Upper lobe of right lung (tissue), 1 donor: Measurements from ENCODE around the gene CLCNKB. TPM values are rescaled to one million over a fixed set of nuclear protein-coding genes. Genes with fewer than 3 reads are reported as not detected.

ENCODE experiments used
- ATAC-seq: fragments of 200-7000 bp; cut with Tn5 transposase; one replicate; pipeline ENCODE4 v1.9.1; 2020; ENCODE audit warnings: mild to moderate bottlenecking, moderate library complexity
- DNase-seq: peaks from one replicate; pipeline ENCODE4 v3.0.0-alpha.2; 2020
- H3K27ac ChIP-seq: fragments of 200-600 bp; one replicate; pipeline ENCODE4 v1.8.0; 2022
- H3K27me3 ChIP-seq: fragments of 200-600 bp; one replicate; pipeline ENCODE4 v1.8.0; 2022; ENCODE audit warnings: mild to moderate bottlenecking
- H3K36me3 ChIP-seq: fragments of 200-600 bp; one replicate; pipeline ENCODE4 v1.8.0; 2022
- H3K4me1 ChIP-seq: fragments of 200-600 bp; one replicate; pipeline ENCODE4 v1.8.0; 2022
- H3K4me3 ChIP-seq: fragments of 200-600 bp; one replicate; pipeline ENCODE4 v1.8.0; 2022; ENCODE audit warnings: mild to moderate bottlenecking
- H3K9me3 ChIP-seq: fragments of 200-600 bp; one replicate; pipeline ENCODE4 v1.8.0; 2022
- intact Hi-C: fragments of 100-400 bp; cut with DNase I; formaldehyde crosslinking; loops from one replicate; pipeline ENCODE4 v1.11.0; 2022
- total RNA-seq: library from RNA; stranded (reverse); fragmentation: NEBNext Ultra II Directional; extraction: Animal tissue kit (Norgen Biotek cat#: 25700); gene quantifications from one replicate; pipeline ENCODE4 v1.2.1, GENCODE V29; 2021
- TF ChIP-seq, protein P1 (sequence below): fragments of 200-600 bp; IDR thresholded peaks from one replicate; pipeline ENCODE4 v1.8.0; 2022; ENCODE audit warnings: antibody characterized with exemption
- donor health status: DM: no; HTN: yes; CAD: no; lungs with severe emphysema.

The CLCNKB gene
- total RNA-seq, 1 donor from 2014 or later: 0.35 TPM

DNA sequence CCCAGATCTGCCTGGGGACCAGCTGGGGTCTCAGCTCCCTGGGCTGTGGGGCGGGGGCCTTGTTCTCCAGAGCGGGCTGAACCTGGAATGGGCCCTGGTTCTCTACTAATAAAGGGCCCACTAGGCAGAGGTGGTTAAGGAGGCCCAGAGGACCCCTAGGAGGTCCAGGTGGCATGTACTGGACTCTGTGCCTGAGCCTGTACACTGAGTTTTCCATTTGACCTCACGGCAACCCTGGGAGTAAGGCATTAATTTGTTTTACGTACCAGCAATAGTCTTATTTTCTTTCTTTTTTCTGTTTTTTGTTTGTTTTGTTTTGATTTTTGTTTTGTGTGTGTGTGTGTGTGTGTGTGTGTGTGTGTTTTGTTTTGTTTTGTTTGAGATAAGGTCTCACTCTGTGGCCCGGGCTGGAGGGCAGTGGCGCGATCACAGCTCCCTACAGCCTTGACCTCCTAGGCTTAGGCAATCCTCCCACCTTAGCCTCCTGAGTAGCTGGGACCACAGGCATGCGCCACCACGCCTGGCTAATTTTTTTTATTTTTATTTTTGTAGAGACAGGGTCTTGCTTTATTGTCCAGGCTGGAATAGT is 49.4 kb downstream of the CLCNKB start:
- Histone ChIP-seq H3K27me3 (no peaks in the 10 kb centered on the region), H3K4me3 (no peak overlapping the region), H3K36me3 (no peaks in the 10 kb centered on the region), H3K4me1 (no peaks in the 10 kb centered on the region), H3K27ac (no peak overlapping the region), H3K9me3 (no peaks in the 10 kb centered on the region)
- no peak for ATAC-seq
- DNase-seq: no peak
- TF ChIP-seq, protein P1, sequence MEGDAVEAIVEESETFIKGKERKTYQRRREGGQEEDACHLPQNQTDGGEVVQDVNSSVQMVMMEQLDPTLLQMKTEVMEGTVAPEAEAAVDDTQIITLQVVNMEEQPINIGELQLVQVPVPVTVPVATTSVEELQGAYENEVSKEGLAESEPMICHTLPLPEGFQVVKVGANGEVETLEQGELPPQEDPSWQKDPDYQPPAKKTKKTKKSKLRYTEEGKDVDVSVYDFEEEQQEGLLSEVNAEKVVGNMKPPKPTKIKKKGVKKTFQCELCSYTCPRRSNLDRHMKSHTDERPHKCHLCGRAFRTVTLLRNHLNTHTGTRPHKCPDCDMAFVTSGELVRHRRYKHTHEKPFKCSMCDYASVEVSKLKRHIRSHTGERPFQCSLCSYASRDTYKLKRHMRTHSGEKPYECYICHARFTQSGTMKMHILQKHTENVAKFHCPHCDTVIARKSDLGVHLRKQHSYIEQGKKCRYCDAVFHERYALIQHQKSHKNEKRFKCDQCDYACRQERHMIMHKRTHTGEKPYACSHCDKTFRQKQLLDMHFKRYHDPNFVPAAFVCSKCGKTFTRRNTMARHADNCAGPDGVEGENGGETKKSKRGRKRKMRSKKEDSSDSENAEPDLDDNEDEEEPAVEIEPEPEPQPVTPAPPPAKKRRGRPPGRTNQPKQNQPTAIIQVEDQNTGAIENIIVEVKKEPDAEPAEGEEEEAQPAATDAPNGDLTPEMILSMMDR: no peak
- intact Hi-C loops: no loop called here

DNA sequence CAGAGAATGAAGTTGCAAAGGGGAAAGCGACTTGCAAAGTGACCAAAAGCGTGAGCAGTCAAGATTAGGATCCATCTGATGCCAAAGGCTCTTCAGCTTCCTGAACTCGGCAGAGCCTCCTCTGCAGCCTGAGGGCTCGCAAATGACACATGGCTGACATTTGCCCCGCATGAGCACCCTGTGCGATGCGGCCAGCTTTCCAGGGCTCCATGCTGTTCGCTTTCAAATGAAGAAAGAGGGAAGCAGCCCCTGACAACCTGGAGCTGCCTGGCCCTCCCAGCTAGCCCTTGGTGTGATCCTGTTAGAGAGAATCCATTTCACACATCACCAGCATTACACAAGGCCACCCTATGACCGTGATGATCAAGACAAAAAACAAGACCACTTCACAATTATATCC is 50.0 kb downstream of the CLCNKB start:
- no peak overlapping the region for H3K4me3 ChIP-seq
- no peaks in the 10 kb centered on the region for H3K27me3 ChIP-seq
- DNase-seq (no peak), ATAC-seq (no peak)
- TF ChIP-seq, protein P1: no peak
- no peaks in the 10 kb centered on the region for H3K4me1 ChIP-seq
- H3K27ac ChIP-seq: no peak overlapping the region
- intact Hi-C loops: no loop called here
- H3K9me3 ChIP-seq: no peaks in the 10 kb centered on the region
- H3K36me3 ChIP-seq: no peaks in the 10 kb centered on the region

DNA sequence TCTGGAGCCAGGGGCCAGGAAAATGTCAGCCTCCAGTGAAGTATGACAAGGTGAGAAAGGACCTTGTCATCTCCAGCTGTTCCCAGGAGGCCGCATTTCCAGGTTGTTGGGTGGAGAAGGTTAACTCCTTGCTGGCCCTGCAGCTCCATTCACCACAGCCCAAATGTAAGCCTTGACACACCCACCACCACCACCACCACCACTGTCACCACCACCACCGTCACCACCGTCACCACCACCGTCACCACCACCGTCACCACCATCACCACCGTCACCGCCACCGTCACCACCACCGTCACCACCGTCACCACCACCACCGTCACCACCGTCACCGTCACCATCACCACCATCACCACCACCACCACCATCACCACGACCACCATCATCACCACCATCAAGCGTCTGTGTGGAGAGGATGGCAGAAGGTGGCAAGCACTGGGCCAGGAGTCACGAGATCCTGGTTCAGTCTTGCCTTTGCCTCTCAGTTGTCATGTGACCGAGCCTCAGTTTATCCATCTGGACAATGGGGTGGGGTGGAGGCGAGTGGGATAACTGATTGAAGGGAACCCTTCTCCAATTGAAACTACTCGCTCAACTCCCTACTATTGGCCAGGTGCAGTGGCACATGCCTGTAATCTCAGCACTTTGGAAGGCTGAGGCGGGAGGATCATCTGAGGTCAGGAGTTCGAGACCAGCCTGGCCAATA is 51.0 kb downstream of the CLCNKB start:
- H3K36me3 ChIP-seq: no peaks in the 10 kb centered on the region
- no peak for DNase-seq
- intact Hi-C loops: no loop called here

DNA sequence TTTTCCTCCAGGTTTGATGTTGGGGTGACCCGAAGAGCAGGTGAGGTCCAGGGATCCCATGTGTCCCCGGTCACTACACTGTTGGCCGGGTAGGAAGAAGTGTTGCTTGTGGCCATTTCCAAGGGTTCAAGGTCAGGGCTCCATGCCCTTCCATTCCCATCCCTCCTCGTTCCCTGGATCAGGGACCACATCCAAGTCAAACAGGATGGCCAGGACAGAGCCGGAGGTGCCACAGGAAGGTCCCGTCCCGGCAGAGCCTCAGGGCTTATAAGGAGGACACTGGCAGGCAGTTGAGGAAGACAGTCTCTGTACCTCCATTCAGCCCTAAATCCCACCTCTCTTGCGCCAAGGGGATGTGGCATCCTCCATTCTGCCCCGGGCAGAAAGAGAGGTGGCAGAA is 51.9 kb downstream of the CLCNKB start:
- TF ChIP-seq, protein P1: no peak

More for the DNA sequence above, 51.0 kb downstream of the CLCNKB start:
- Histone ChIP-seq H3K9me3 (no peaks in the 10 kb centered on the region), H3K4me1 (no peaks in the 10 kb centered on the region), H3K27me3 (no peaks in the 10 kb centered on the region), H3K27ac (no peak overlapping the region), H3K4me3 (no peak overlapping the region)
- no peak for ATAC-seq
- TF ChIP-seq, protein P1: no peak

DNA sequence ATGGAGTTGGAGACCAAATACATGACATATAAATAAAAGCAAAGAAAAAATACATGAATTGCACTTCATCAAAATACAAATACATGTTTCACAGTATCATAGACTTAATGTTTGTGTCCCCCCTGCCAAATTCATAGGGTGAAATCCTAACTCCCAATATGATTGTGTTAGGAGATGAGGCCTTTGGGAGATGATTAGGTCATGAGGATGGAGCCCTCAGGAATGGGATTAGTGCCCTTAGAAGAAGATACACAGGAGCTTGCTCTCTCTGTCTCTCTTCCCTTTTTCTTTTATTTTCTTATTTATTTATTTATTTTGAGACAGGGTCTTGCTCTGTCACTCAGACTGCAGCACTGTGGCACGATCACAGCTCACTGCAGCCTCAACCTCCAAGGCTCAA is 55.8 kb downstream of the CLCNKB start:
- no peaks in the 10 kb centered on the region for H3K27me3 ChIP-seq
- no peak for ATAC-seq
- no peaks in the 10 kb centered on the region for H3K4me1 ChIP-seq
- intact Hi-C loops: no loop called here
- H3K4me3 ChIP-seq: no peak overlapping the region
- TF ChIP-seq, protein P1: no peak
- H3K9me3 ChIP-seq: no peaks in the 10 kb centered on the region
- no peak overlapping the region for H3K27ac ChIP-seq
- no peaks in the 10 kb centered on the region for H3K36me3 ChIP-seq
- DNase-seq: no peak

More for the DNA sequence above, 51.9 kb downstream of the CLCNKB start:
- H3K36me3 ChIP-seq: no peaks in the 10 kb centered on the region
- no peaks in the 10 kb centered on the region for H3K4me1 ChIP-seq
- H3K9me3 ChIP-seq: no peaks in the 10 kb centered on the region
- DNase-seq (no peak), ATAC-seq (no peak)
- H3K4me3 ChIP-seq: no peak overlapping the region
- H3K27me3 ChIP-seq: no peaks in the 10 kb centered on the region
- intact Hi-C loops: no loop called here
- no peak overlapping the region for H3K27ac ChIP-seq
